GM10248 (cell line): ENCODE measurements around the gene IL1RAPL2.

Experiments
- CTCF ChIA-PET: fragments of 300-600 bp; sonication (Branson Sonifier 250); formaldehyde crosslinking; extraction: SDS; loops from one replicate; lab custom pipeline; 2021; ENCODE audit warnings: antibody characterized with exemption; lab: Yijun Ruan, JAX
- POLR2A ChIA-PET: fragments of 350-650 bp; sonication (Branson Sonifier 250); formaldehyde crosslinking; extraction: SDS; loops from one replicate; lab custom pipeline; 2020; ENCODE audit warnings: antibody characterized with exemption; lab: Yijun Ruan, JAX
- DNase-seq: peaks from one replicate; pipeline ENCODE4 v3.0.0; 2012; ENCODE audit errors: extremely low spot score
- TF ChIP-seq, protein P1 (sequence below): IDR thresholded peaks from 2 replicates; pipeline ENCODE4 v1.5.1; 2012; ENCODE audit warnings: mild to moderate bottlenecking, low read depth; ENCODE audit errors: extremely low read depth, missing control alignments, control extremely low read depth

IL1RAPL2 gene

DNA sequence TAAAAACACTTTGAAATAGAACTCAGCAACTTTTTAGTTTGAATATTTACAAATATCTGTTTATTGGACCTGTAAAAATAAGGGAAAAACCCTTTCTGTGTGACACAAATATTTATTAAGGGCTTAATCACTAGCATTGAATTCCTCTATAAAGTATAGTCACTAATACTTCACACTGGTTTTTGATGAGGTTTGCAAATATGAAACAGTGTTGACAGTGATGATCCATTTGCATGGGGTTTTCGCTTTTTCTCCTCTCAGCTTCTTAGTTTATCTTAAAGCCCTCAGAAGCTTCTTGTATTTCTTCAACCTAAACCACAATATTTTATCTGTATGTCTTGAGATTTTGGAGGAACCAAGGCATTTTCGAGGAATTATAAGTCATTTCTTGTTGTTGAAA, 751.1 kb downstream of the IL1RAPL2 start:
- no peak for DNase-seq
- CTCF ChIA-PET: no interaction called here
- TF ChIP-seq, protein P1, sequence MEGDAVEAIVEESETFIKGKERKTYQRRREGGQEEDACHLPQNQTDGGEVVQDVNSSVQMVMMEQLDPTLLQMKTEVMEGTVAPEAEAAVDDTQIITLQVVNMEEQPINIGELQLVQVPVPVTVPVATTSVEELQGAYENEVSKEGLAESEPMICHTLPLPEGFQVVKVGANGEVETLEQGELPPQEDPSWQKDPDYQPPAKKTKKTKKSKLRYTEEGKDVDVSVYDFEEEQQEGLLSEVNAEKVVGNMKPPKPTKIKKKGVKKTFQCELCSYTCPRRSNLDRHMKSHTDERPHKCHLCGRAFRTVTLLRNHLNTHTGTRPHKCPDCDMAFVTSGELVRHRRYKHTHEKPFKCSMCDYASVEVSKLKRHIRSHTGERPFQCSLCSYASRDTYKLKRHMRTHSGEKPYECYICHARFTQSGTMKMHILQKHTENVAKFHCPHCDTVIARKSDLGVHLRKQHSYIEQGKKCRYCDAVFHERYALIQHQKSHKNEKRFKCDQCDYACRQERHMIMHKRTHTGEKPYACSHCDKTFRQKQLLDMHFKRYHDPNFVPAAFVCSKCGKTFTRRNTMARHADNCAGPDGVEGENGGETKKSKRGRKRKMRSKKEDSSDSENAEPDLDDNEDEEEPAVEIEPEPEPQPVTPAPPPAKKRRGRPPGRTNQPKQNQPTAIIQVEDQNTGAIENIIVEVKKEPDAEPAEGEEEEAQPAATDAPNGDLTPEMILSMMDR: no peak
- POLR2A ChIA-PET: no interaction called here

DNA sequence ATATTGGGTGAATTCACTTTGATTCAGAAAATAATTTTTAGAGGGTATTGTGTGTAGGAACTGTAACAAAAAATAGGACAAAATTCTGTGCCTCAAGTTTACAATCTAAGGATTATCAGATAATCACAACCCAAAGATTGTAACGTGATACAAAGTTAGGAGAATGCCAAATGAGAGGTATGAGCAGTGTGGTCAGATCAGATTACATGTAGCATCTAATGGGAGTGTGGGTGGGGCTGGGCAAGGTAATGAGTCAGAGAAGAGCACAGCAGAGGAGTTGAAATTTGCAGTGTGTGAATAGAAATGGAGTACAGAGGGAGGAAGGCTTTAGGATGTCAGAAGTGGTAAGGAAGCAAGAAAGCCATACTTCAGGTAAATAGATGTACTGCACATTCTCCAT, 757.9 kb downstream of the IL1RAPL2 start:
- TF ChIP-seq, protein P1: no peak
- ChIA-PET POLR2A (no interaction called here), CTCF (no interaction called here)
- DNase-seq: no peak

DNA sequence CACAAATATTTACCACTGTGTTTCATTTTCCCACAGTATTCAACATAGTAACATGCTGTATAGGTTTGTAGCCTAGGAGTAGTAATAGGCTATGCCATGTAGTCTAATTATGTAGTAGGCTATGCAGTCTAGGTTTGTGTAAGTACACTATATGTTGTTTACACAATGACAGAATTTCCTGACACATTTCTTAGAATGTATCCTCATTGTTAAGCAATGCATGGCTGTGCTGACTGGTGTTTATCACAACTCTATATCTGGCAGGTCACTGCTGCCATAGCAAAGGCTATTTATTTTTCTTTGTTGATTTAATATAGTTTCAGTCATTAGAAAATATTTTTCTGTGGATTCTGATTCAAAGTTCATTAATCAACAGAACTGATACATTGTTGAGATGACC, 762.8 kb downstream of the IL1RAPL2 start:
- TF ChIP-seq, protein P1: no peak
- ChIA-PET POLR2A (no interaction called here), CTCF (no interaction called here)
- no peak for DNase-seq

DNA sequence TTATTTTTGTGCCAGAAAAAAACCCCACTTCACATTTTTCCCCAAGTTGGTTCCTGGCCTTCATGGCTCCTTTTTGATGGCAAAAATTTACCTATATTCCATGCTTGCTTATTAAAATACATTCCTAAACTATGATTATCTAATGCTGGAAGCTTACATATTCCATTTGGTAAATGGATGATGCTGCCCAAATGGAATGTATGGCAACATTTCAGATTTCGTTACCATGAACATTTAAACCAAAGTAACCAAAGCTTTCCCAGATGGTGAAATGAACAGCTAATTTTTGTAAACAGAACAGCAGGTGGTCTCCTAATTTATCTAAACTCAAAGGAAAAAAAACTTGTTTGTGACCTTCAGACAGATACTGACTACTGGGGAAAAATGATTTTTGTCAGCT, 765.2 kb downstream of the IL1RAPL2 start:
- POLR2A ChIA-PET: no interaction called here
- CTCF ChIA-PET: no interaction called here
- no peak for DNase-seq
- TF ChIP-seq, protein P1: no peak

DNA sequence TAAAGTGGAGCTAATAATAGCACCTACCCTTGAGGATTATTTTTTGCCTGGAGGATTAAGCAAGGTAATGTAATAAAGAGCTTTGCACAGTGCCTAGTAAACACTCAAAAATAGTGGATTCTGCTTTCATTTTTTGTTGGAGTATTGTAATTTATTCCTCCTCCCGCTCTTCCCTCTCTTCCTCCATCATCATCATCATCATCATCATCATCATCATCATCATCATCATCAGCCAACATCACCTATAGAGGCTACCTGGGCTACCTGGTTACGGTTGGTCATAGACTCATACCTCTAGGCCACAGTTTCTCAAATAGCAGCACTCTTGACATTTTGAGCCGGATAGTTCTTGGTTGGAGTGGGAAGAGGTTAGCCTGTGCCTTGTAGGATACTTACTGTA, 781.4 kb downstream of the IL1RAPL2 start:
- DNase-seq: no peak
- ChIA-PET POLR2A (no interaction called here), CTCF (no interaction called here)
- TF ChIP-seq, protein P1: no peak

DNA sequence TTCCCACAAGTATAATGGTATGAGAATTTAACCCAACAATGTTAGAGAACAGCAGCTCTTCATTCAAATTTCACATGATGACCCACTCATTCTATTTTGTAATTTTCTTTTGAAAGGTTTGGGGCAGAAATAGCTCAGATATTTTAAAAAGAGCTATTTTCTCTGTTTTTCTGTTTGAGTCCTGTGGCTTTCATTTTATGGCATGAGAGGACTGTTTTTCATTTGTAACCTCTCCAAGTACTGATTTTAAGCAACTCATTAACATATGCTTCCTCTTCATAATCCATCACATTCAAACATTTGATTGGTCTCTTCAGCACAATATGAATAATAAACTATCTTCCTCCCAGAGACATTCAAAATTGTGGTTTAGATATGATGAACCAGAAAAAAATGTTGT, 783.5 kb downstream of the IL1RAPL2 start:
- CTCF ChIA-PET: no interaction called here
- no peak for DNase-seq
- POLR2A ChIA-PET: no interaction called here
- TF ChIP-seq, protein P1: no peak

DNA sequence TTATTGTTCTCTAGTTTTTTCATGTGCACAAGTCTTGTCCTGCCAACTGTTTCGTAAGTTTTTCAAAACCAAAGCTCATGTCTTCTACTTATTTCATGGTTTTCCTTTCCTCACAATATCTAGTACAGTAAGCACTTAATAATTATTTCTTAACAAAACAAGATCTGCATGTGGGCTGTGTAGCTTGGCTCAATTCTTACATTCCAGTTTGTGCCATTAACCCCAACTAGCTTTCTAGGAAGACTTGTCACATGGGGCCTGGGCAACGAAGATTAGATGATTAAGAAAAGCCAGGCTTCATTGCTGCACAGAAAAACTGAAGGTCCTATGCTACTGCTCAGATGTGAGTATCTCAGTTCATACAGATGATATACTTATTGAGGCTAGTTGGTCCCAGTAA, 809.8 kb downstream of the IL1RAPL2 start:
- TF ChIP-seq, protein P1: no peak
- DNase-seq: no peak
- ChIA-PET POLR2A (no interaction called here), CTCF (no interaction called here)
